Sigmoid colon (tissue), 7 donors: ENCODE data around the gene LSG1. TPM values are rescaled to one million over a fixed set of nuclear protein-coding genes. Genes with fewer than 3 reads are reported as not detected.
A peak's percentile ranks its signal among the peaks of the same experiment; 100 is the strongest.

Experiments used
- DNase-seq: peaks from one replicate; pipeline ENCODE4 v3.0.0-alpha.2; 2019
- H3K27ac ChIP-seq, 4 donors: fragments of 200-600 bp; sonication (generic); one replicate each; pipeline ENCODE4 v1.5.1; 2016 to 2019; ENCODE audit warnings: mild to moderate bottlenecking in 1 of 4
- H3K27me3 ChIP-seq, 3 donors: fragments of 200-600 bp; sonication (generic); one replicate each; pipeline ENCODE4 v1.5.1; 2019; ENCODE audit warnings: mild to moderate bottlenecking in 1 of 3
- H3K36me3 ChIP-seq, 4 donors: fragments of 200-600 bp; sonication (generic); one replicate each; pipeline ENCODE4 v1.5.1; 2016 to 2019
- H3K4me1 ChIP-seq, 4 donors: fragments of 200-600 bp; sonication (generic); one replicate each; pipeline ENCODE4 v1.5.1; 2017 to 2019
- H3K4me3 ChIP-seq, 4 donors: fragments of 200-600 bp; sonication (generic); one replicate each; pipeline ENCODE4 v1.5.1; 2017 to 2019; ENCODE audit warnings: mild to moderate bottlenecking in 2 of 4, moderate library complexity in 1 of 4
- H3K9me3 ChIP-seq, 4 donors: fragments of 200-600 bp in 3 of 4; sonication (generic) in 3 of 4; one replicate each; pipeline versions ENCODE4 v1.5.1 to v1.6.1; 2013 to 2019
- CTCF ChIP-seq, 4 experiments: fragments of 450-650 bp in 3 of 4; fragments of 200-600 bp in 1 of 4; IDR thresholded peaks; one replicate each; pipeline ENCODE4 v1.5.1; 2016 to 2019; ENCODE audit warnings: antibody characterized with exemption in 4 of 4, mild to moderate bottlenecking in 3 of 4, moderate library complexity in 2 of 4
- EP300 ChIP-seq, 4 donors: sonication (generic); formaldehyde crosslinking; IDR thresholded peaks; one replicate each; pipeline ENCODE4 v1.6.1; 2017; ENCODE audit warnings: antibody characterized with exemption in 4 of 4
- POLR2A ChIP-seq, 2 donors: fragments of 450-650 bp; IDR thresholded peaks; one replicate each; pipeline ENCODE4 v1.6.1; 2016; ENCODE audit warnings: antibody characterized with exemption in 2 of 2, mild to moderate bottlenecking in 2 of 2, moderate library complexity in 2 of 2
- POLR2AphosphoS5 ChIP-seq, 4 donors: sonication (generic); formaldehyde crosslinking; IDR thresholded peaks; one replicate each; pipeline ENCODE4 v1.6.1; 2017; ENCODE audit warnings: antibody characterized with exemption in 4 of 4
- WGBS, 2 donors: extraction: QIAGEN DNeasy Blood & Tissue Kit; methylation state at CpG; one replicate each; pipeline ENCODE4 v1.1.7; 2013; 5-methylcytosine and 5-hydroxymethylcytosine counted together
- intact Hi-C: fragments of 100-400 bp; cut with DNase I; formaldehyde crosslinking; loops from one replicate; pipeline ENCODE4 v1.15.1; 2023
- polyA plus RNA-seq, 3 donors: library from polyadenylated mRNA; stranded (reverse); fragments of 200-250 nt; gene quantifications; one replicate each; pipeline ENCODE4 v1.2.3, GENCODE V29; 2013
- total RNA-seq, 4 donors: library from RNA; depleted of rRNA; stranded (reverse); fragments of >200 nt; gene quantifications; one replicate each; pipeline ENCODE4 v1.1.0, GENCODE V29; 2016
- donor health status: healthy with polysubstance abuse.
- donor health status: Bipolar disorder and iron deficiency.
- donor health status: healthy.

LSG1 gene
- total and polyA plus RNA-seq, 7 donors = 6.0 to 32.4 (median 21.0) TPM

- intact Hi-C loops = no loop called here
- no peak overlapping the region for H3K4me3 ChIP-seq
- TF ChIP-seq EP300 (IDR thresholded peaks at IDR 0.05) (no peak), POLR2A (IDR thresholded peaks at IDR 0.05) (no peak), POLR2AphosphoS5 (IDR thresholded peaks at IDR 0.05) (no peak), CTCF (IDR thresholded peaks at IDR 0.05) (no peak)
- H3K36me3 ChIP-seq = peaks cover 8 to 81% (median 29%) of the 10 kb centered on the region in 4 donors
- H3K4me1 ChIP-seq = no peaks in the 10 kb centered on the region
- 20 to 77% methylated on average over 7 of the region's 7 CpGs for WGBS, 2 donors
- no peak for DNase-seq
- H3K27ac ChIP-seq = no peak overlapping the region
- H3K9me3 ChIP-seq = no peaks in the 10 kb centered on the region
- H3K27me3 ChIP-seq = no peaks in the 10 kb centered on the region
These were observed 14.6 kb downstream of the LSG1 start for GRCh38 chr3:194657439-194657838.

GRCh38 chr3:194654443-194654842 is 17.5 kb downstream of the LSG1 start:
- Histone ChIP-seq H3K4me3 (no peak overlapping the region), H3K27me3 (no peaks in the 10 kb centered on the region), H3K36me3 (peaks cover 25 to 82% (median 50%) of the 10 kb centered on the region in 4 donors), H3K27ac (no peak overlapping the region), H3K4me1 (no peaks in the 10 kb centered on the region), H3K9me3 (no peaks in the 10 kb centered on the region)
- no peak for DNase-seq
- intact Hi-C loops = no loop called here
- TF ChIP-seq EP300 (IDR thresholded peaks at IDR 0.05) (no peak), POLR2A (IDR thresholded peaks at IDR 0.05) (no peak), POLR2AphosphoS5 (IDR thresholded peaks at IDR 0.05) (no peak), CTCF (IDR thresholded peaks at IDR 0.05) (no peak)
- 86 to 93% methylated on average over 5 of the region's 5 CpGs for WGBS, 2 donors

GRCh38 chr3:194647747-194648146 is 24.2 kb downstream of the LSG1 start:
- intact Hi-C loops = no loop called here
- no peak for TF ChIP-seq CTCF (IDR thresholded peaks at IDR 0.05)
- no peak for TF ChIP-seq EP300 (IDR thresholded peaks at IDR 0.05)
- no peak for TF ChIP-seq POLR2A (IDR thresholded peaks at IDR 0.05)
- no peak for TF ChIP-seq POLR2AphosphoS5 (IDR thresholded peaks at IDR 0.05)
- no peak for DNase-seq
- Histone ChIP-seq H3K4me3 (no peak overlapping the region), H3K27me3 (no peaks in the 10 kb centered on the region), H3K27ac (no peak overlapping the region), H3K9me3 (no peaks in the 10 kb centered on the region), H3K36me3 (peaks cover 37 to 92% (median 57%) of the 10 kb centered on the region in 4 donors), H3K4me1 (no peaks in the 10 kb centered on the region)
- 75 to 96% methylated on average over 3 of the region's 3 CpGs for WGBS, 2 donors

GRCh38 chr3:194642769-194643168 is 29.2 kb downstream of the LSG1 start:
- WGBS, 2 donors = 93 to 94% methylated on average over 2 of the region's 2 CpGs
- no peak for TF ChIP-seq POLR2AphosphoS5 (IDR thresholded peaks at IDR 0.05)
- no peak for TF ChIP-seq EP300 (IDR thresholded peaks at IDR 0.05)
- TF ChIP-seq CTCF (IDR thresholded peaks at IDR 0.05) = no peak
- TF ChIP-seq POLR2A (IDR thresholded peaks at IDR 0.05) = no peak

GRCh38 chr3:194640829-194641228 is 31.2 kb downstream of the LSG1 start:
- Histone ChIP-seq H3K27me3 (no peaks in the 10 kb centered on the region), H3K36me3 (peaks cover 8 to 52% (median 22%) of the 10 kb centered on the region in 4 donors), H3K9me3 (no peaks in the 10 kb centered on the region), H3K27ac (peak overlapping the region in 1 of 4 donors; percentile 59), H3K4me3 (no peak overlapping the region), H3K4me1 (no peaks in the 10 kb centered on the region)
- DNase-seq = no peak
- TF ChIP-seq POLR2AphosphoS5 (IDR thresholded peaks at IDR 0.05) (no peak), CTCF (IDR thresholded peaks at IDR 0.05) (no peak), EP300 (IDR thresholded peaks at IDR 0.05) (no peak), POLR2A (IDR thresholded peaks at IDR 0.05) (no peak)
- WGBS, 2 donors = 73 to 84% methylated on average over 7 of the region's 7 CpGs
- intact Hi-C loops = no loop called here

More at GRCh38 chr3:194642769-194643168, 29.2 kb downstream of the LSG1 start:
- DNase-seq = no peak
- Histone ChIP-seq H3K27ac (no peak overlapping the region), H3K4me3 (no peak overlapping the region), H3K4me1 (no peaks in the 10 kb centered on the region), H3K36me3 (peaks cover 8 to 72% (median 27%) of the 10 kb centered on the region in 4 donors), H3K9me3 (no peaks in the 10 kb centered on the region), H3K27me3 (no peaks in the 10 kb centered on the region)
- intact Hi-C loops = no loop called here
